ENCODE results near the gene HOXC13. TPM values are rescaled to one million over a fixed set of nuclear protein-coding genes. Genes with fewer than 3 reads are reported as not detected.

The HOXC13 gene
- total RNA-seq, 1 donor from 2014 or later, result not detected

DNA sequence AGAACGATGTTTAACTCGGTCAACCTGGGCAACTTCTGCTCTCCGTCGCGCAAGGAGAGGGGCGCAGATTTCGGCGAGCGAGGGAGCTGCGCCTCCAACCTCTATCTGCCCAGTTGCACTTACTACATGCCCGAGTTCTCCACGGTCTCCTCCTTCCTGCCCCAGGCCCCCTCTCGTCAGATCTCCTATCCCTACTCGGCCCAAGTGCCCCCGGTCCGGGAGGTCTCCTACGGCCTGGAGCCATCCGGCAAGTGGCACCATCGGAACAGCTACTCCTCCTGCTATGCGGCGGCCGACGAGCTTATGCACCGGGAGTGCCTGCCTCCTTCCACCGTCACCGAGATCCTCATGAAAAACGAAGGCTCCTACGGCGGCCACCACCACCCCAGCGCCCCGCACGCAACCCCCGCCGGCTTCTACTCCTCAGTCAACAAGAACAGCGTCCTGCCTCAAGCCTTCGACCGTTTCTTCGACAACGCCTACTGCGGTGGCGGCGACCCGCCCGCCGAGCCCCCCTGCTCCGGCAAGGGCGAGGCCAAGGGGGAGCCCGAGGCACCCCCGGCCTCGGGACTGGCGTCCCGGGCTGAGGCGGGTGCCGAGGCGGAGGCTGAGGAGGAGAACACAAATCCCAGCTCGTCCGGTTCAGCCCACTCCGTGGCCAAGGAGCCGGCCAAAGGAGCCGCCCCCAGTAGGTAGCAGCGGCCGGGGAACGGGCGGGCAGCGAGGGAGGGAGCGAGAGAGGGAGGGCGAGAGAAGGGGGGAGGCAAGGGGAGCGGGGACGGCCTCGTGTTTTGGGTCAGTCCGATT is 34.8 kb downstream of the HOXC13 start:
- Histone ChIP-seq H3K4me3 (ENCODE audit: low read depth, low read length) (peak overlapping the region; percentile 51), H3K36me3 (ENCODE audit: control insufficient read depth, insufficient read depth, low read length) (no peaks in the 10 kb centered on the region), H3K27me3 (ENCODE audit: control insufficient read depth, insufficient read depth, low read length) (peaks cover 61% of the 10 kb centered on the region)
- DNase-seq (ENCODE audit: low read depth), result no peak
- TF ChIP-seq, protein P1, sequence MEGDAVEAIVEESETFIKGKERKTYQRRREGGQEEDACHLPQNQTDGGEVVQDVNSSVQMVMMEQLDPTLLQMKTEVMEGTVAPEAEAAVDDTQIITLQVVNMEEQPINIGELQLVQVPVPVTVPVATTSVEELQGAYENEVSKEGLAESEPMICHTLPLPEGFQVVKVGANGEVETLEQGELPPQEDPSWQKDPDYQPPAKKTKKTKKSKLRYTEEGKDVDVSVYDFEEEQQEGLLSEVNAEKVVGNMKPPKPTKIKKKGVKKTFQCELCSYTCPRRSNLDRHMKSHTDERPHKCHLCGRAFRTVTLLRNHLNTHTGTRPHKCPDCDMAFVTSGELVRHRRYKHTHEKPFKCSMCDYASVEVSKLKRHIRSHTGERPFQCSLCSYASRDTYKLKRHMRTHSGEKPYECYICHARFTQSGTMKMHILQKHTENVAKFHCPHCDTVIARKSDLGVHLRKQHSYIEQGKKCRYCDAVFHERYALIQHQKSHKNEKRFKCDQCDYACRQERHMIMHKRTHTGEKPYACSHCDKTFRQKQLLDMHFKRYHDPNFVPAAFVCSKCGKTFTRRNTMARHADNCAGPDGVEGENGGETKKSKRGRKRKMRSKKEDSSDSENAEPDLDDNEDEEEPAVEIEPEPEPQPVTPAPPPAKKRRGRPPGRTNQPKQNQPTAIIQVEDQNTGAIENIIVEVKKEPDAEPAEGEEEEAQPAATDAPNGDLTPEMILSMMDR (IDR thresholded peaks at IDR 0.05; ENCODE audit: insufficient read depth, low read length, poor library complexity, severe bottlenecking), result no peak

DNA sequence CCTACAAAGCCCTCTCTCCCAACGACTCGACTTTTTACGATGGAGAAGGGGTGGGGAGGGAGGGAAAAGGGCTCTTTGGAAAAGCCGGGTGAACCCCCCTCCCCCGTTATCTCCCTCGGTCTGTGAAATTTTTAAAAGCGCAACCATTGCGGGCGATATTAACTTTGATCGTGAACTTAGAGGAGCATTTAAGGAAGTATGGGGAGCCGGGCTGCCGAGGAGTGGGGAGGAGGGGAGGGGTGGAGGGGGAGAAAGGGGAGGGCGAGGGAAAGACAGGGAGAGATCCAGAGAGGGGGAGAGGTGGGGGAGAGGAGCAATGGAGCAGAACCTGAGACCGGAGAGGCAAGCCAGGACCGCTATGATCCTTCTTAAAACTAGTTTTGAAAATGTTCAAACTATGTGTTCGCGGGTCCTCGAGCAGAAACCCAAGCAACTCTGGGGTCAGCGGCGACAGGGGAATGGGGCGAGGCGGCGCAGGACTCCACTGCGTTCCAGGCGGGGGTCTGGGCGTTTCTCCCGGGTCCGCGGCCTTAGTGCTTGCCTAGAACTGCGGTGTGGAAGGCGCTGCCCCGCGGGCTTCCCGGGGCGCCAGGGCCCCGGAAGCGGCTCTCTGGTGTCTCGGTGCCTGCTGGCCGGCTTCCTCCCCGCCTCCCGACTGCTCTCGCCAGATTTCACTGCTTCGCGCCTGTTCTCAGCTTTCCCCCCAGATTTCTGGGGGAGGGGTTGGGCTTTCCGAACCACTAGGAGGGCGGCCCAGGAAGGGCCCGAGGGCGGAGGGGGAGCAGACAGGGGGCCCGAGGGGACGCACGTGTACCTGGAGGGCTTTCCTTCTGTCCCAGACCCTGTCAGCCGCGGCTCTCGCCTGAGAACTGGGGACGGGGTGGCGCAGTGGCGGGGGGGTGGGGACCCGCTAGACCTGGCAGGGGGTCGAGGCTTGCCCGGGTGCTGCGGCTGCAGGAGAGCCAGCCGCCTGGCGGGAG is 35.7 kb downstream of the HOXC13 start, which contains the start of gene HOTAIR:
TSS of gene HOTAIR (minus strand) at position 871 of the 980 bp plus-strand sequence.
- Histone ChIP-seq H3K4me3 (ENCODE audit: low read depth, low read length) (peak within 1 kb of the TSS; percentile 51), H3K36me3 (ENCODE audit: control insufficient read depth, insufficient read depth, low read length) (no peaks in the 10 kb centered on the region), H3K27me3 (ENCODE audit: control insufficient read depth, insufficient read depth, low read length) (peaks cover 54% of the 10 kb centered on the region)
- no peak for DNase-seq (ENCODE audit: low read depth)
- TF ChIP-seq, protein P1 (IDR thresholded peaks at IDR 0.05; ENCODE audit: insufficient read depth, low read length, poor library complexity, severe bottlenecking), result no peak

DNA sequence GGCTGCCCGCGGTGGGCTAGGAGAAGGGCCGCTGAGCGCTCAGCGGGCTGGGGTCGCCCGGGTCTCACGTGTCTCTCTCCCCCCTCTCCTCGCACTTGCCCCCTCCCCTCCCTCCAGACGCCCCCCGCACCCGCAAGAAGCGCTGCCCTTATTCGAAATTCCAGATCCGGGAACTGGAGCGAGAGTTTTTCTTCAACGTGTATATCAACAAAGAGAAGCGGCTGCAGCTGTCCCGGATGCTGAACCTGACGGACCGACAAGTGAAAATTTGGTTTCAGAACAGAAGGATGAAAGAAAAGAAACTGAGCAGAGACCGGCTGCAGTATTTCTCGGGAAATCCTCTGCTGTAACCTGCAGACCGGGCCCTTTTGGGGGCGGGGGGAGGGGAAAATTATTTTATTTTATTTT is 36.4 kb downstream of the HOXC13 start:
- peaks cover 51% of the 10 kb centered on the region for H3K27me3 ChIP-seq (ENCODE audit: control insufficient read depth, insufficient read depth, low read length)
- H3K4me3 ChIP-seq (ENCODE audit: low read depth, low read length), result peak overlapping the region; percentile 51
- TF ChIP-seq, protein P1 (IDR thresholded peaks at IDR 0.05; ENCODE audit: insufficient read depth, low read length, poor library complexity, severe bottlenecking), result no peak
- no peaks in the 10 kb centered on the region for H3K36me3 ChIP-seq (ENCODE audit: control insufficient read depth, insufficient read depth, low read length)
- DNase-seq (ENCODE audit: low read depth), result no peak

DNA sequence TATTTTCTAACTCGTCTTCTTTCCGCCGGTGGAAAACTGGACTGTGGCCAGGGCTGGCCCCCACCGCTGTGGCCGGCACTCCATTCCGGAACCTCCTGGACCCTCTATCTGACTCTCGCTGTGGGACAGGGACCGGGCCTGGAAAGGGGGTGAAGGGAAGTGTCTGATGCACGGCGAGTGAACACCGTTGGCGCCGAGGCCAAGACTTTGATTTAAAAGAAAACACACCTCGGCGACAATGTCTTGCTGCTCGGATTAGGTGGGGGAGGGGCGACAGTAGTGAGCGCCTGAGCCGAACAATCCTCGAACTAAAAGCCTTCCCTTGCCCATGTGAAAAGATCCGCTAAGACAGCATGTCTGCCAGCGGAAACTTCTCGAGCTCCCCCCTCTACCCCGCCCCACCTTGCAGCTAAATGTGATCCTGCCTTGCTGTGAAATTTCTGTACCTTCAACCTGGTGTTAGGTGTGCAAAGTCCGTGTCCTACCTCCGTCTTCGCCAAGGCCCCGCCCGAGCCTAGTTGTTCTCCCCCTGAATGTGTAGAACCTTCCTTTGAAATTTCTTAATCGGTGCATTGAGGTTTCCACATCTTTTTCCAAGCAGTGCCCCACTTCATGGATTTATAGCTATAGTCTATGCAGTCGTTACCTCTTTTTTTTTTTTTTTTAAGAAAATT is 37.0 kb downstream of the HOXC13 start:
- TF ChIP-seq, protein P1 (IDR thresholded peaks at IDR 0.05; ENCODE audit: insufficient read depth, low read length, poor library complexity, severe bottlenecking), result no peak
- Histone ChIP-seq H3K36me3 (ENCODE audit: control insufficient read depth, insufficient read depth, low read length) (no peaks in the 10 kb centered on the region), H3K27me3 (ENCODE audit: control insufficient read depth, insufficient read depth, low read length) (peaks cover 47% of the 10 kb centered on the region), H3K4me3 (ENCODE audit: low read depth, low read length) (peak overlapping the region; percentile 51)
- no peak for DNase-seq (ENCODE audit: low read depth)

DNA sequence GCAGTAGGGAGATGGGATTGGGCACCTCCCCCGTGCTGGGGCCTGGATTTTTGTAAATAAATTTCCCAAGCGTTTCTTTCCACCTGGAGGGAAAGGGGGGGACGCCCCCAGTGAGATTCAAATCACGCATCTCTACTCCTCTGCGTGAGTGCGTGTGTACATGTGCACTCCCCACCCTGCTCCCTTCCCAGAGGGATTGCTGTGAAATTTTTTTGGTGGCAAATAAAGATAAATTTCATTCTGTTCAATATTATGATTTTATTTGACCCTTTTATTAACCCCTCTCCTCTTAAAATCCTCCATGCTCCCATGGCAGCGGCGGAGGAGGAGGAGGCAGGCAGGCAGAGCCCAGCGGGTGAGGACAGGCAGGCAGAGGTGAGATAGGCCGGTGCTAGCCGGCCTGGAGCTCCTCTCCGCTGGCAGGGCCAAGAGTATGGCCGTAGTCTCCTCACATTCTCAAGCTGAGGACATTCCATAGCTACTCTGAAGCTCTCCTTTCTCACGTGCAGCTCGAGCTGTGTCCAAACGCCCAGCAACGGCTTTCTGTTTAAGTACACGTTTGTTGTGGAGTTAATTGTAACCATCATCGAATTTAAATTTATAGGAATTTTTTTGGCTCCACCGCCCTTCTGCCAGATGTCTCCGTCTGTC is 37.7 kb downstream of the HOXC13 start:
- TF ChIP-seq, protein P1 (IDR thresholded peaks at IDR 0.05; ENCODE audit: insufficient read depth, low read length, poor library complexity, severe bottlenecking), result no peak
- no peak for DNase-seq (ENCODE audit: low read depth)
- peaks cover 42% of the 10 kb centered on the region for H3K27me3 ChIP-seq (ENCODE audit: control insufficient read depth, insufficient read depth, low read length)
- H3K4me3 ChIP-seq (ENCODE audit: low read depth, low read length), result no peak overlapping the region
- H3K36me3 ChIP-seq (ENCODE audit: control insufficient read depth, insufficient read depth, low read length), result no peaks in the 10 kb centered on the region
